Activated naive CD4-positive, alpha-beta T cell treated with anti-CD3 and anti-CD28 coated beads for 36 hours (primary cell): ENCODE measurements around the gene SRPX2. TPM values are rescaled to one million over a fixed set of nuclear protein-coding genes. Genes with fewer than 3 reads are reported as not detected.
"Not testable (repeated sequence)": the region's sequence is repeated elsewhere in the genome, so short reads cannot be mapped to it uniquely, and the experiment has no call there.

ENCODE experiments used
- CTCF ChIA-PET: fragments of 350-600 bp; sonication (Branson Sonifier 250); formaldehyde crosslinking; loops from one replicate; lab custom pipeline; 2021; ENCODE audit warnings: antibody characterized with exemption; lab: Charles Lee
- DNase-seq: peaks from one replicate; pipeline ENCODE4 v3.0.0-alpha.2; 2020
- H3K27ac Mint-ChIP-seq: one replicate; pipeline ENCODE4 v1.8.0; 2021; ENCODE audit warnings: mild to moderate bottlenecking, mixed read lengths
- H3K27me3 Mint-ChIP-seq: one replicate; pipeline ENCODE4 v1.8.0; 2021; ENCODE audit warnings: low read depth, mixed read lengths
- H3K36me3 Mint-ChIP-seq: one replicate; pipeline ENCODE4 v1.8.0; 2021; ENCODE audit warnings: low read depth, mixed read lengths
- H3K4me1 Mint-ChIP-seq: one replicate; pipeline ENCODE4 v1.8.0; 2021; ENCODE audit warnings: low read depth, mixed read lengths
- H3K4me3 Mint-ChIP-seq: one replicate; pipeline ENCODE4 v1.8.0; 2021; ENCODE audit warnings: mild to moderate bottlenecking, moderate library complexity, mixed read lengths
- H3K9me3 Mint-ChIP-seq: one replicate; pipeline ENCODE4 v1.8.0; 2021; ENCODE audit warnings: mixed read lengths
- intact Hi-C: fragments of 100-400 bp; cut with micrococcal nuclease; formaldehyde crosslinking; loops from one replicate; pipeline ENCODE4 v1.15.1; 2023
- total RNA-seq, 2 experiments: library from RNA; stranded (reverse); gene quantifications; one replicate each; pipeline ENCODE4 v1.2.3, GENCODE V29; 2021

The SRPX2 gene
- total RNA-seq, 2 experiments from 2014 or later: not detected

- Mint-ChIP-seq H3K36me3 (no peaks in the 10 kb centered on the region), H3K27me3 (no peaks in the 10 kb centered on the region), H3K9me3 (no peaks in the 10 kb centered on the region), H3K4me1 (no peaks in the 10 kb centered on the region), H3K27ac (no peak overlapping the region), H3K4me3 (no peak overlapping the region)
- no peak for DNase-seq
- intact Hi-C loops: no loop called here
- CTCF ChIA-PET: interaction anchor here (2.1 kb wide), 1 partner anchor 51 kb away, joined by 7 read pairs; no protein-coding TSS in a partner anchor
Measured at GRCh38 chrX:100717363-100717762, 73.4 kb downstream of the SRPX2 start.

GRCh38 chrX:100719139-100719538 is 75.1 kb downstream of the SRPX2 start:
- no peaks in the 10 kb centered on the region for H3K27me3 Mint-ChIP-seq
- intact Hi-C loops: no loop called here
- no peak for DNase-seq
- H3K4me3 Mint-ChIP-seq: no peak overlapping the region
- H3K36me3 Mint-ChIP-seq: no peaks in the 10 kb centered on the region
- no peaks in the 10 kb centered on the region for H3K4me1 Mint-ChIP-seq
- CTCF ChIA-PET: interaction anchor here (1.0 to 2.1 kb wide), 2 partner anchors 33 to 49 kb away, joined by 4 to 7 read pairs; no protein-coding TSS in a partner anchor
- no peak overlapping the region for H3K27ac Mint-ChIP-seq
- H3K9me3 Mint-ChIP-seq: no peaks in the 10 kb centered on the region

- no peak for DNase-seq
- intact Hi-C loops: no loop called here
- Mint-ChIP-seq H3K36me3 (no peaks in the 10 kb centered on the region), H3K9me3 (no peaks in the 10 kb centered on the region), H3K4me3 (no peak overlapping the region), H3K27ac (no peak overlapping the region), H3K27me3 (no peaks in the 10 kb centered on the region), H3K4me1 (no peaks in the 10 kb centered on the region)
- CTCF ChIA-PET: no interaction called here
Measured at GRCh38 chrX:100720301-100720700, 76.3 kb downstream of the SRPX2 start.

- Mint-ChIP-seq H3K4me3 (no peak overlapping the region), H3K4me1 (no peaks in the 10 kb centered on the region), H3K36me3 (no peaks in the 10 kb centered on the region), H3K9me3 (no peaks in the 10 kb centered on the region), H3K27me3 (peaks cover 2% of the 10 kb centered on the region), H3K27ac (no peak overlapping the region)
- CTCF ChIA-PET: no interaction called here
- intact Hi-C loops: no loop called here
- DNase-seq: no peak
Measured at GRCh38 chrX:100721328-100721727, 77.3 kb downstream of the SRPX2 start.

- DNase-seq, H3K4me3 Mint-ChIP-seq, H3K9me3 Mint-ChIP-seq, H3K36me3 Mint-ChIP-seq, CTCF ChIA-PET, H3K4me1 Mint-ChIP-seq, H3K27ac Mint-ChIP-seq, intact Hi-C loops: not testable (repeated sequence)
- peaks cover 13% of the 10 kb centered on the region for H3K27me3 Mint-ChIP-seq
Measured at GRCh38 chrX:100724006-100724405, 80.0 kb downstream of the SRPX2 start.

Other genes with a start within 250 kb of the SRPX2 start
- not detected for gene PCDH19, start 233.9 kb upstream of the SRPX2 start, total RNA-seq
- not detected for gene TNMD, start 59.3 kb upstream of the SRPX2 start, total RNA-seq
- under 1 TPM; 0.42 to 0.57 TPM for gene TSPAN6, start 7.4 kb upstream of the SRPX2 start, total RNA-seq
- not detected for gene SYTL4, start 87.9 kb downstream of the SRPX2 start, total RNA-seq
- gene CSTF2, start 176.2 kb downstream of the SRPX2 start, total RNA-seq: 10 to 100 TPM; 44.3 to 46.8 TPM
- gene NOX1, start 230.2 kb downstream of the SRPX2 start, total RNA-seq: not detected